ENCODE data around the gene NMNAT2.

DNA sequence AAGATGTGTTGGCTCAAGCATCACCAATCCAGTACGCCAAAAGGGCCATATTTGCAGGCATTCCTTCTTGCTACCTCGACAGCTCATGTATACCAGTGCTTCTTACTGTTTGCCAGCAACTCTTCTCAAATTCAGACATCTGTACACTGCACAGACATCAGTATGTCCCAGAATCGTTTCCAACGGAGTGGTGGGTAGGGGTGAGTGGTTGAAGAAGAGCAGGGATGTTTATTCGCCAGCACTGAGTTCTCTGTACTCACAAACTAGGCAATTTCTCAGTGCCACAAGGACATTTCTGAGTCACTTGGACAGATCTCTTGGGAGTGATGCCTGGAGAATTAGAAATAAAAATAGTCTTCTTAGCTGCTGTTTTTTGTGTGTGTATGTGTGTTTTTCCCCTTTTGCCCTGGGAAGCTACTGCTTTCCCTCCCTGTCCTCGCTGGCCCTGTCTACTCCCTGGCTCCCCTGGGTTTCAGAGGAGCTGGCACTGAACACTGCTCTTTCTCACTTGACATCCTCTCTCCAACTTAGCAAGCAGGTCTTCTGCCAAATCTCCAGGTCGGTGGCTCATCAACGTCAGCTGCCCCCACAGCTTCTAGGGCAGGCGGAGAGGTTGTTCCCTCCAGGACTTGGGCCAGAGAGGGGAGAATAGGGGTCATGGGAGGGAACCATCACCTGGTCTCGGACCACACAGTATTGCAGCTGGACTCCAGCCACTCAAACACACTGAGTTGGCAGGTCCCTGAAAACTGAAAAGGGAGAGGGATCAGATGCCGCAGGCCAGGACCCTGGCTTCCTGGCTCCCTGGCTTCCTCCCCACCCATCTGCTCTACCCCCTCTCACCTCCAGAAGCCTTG is 90.5 kb downstream of the NMNAT2 start:
- TF ChIP-seq, protein P1, sequence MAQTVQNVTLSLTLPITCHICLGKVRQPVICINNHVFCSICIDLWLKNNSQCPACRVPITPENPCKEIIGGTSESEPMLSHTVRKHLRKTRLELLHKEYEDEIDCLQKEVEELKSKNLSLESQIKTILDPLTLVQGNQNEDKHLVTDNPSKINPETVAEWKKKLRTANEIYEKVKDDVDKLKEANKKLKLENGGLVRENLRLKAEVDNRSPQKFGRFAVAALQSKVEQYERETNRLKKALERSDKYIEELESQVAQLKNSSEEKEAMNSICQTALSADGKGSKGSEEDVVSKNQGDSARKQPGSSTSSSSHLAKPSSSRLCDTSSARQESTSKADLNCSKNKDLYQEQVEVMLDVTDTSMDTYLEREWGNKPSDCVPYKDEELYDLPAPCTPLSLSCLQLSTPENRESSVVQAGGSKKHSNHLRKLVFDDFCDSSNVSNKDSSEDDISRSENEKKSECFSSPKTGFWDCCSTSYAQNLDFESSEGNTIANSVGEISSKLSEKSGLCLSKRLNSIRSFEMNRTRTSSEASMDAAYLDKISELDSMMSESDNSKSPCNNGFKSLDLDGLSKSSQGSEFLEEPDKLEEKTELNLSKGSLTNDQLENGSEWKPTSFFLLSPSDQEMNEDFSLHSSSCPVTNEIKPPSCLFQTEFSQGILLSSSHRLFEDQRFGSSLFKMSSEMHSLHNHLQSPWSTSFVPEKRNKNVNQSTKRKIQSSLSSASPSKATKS (CRISPR knock-in tag; IDR thresholded peaks at IDR 0.05): no peak
- no peak for TF ChIP-seq RXRA (CRISPR knock-in tag; IDR thresholded peaks at IDR 0.05)
- TF ChIP-seq HNRNPLL (IDR thresholded peaks at IDR 0.05; ENCODE audit: low read depth, low read length, poor library complexity, severe bottlenecking): no peak
- TF ChIP-seq XRCC5 (optimal IDR thresholded peaks at IDR 0.05; ENCODE audit: low read length): no peak
- TF ChIP-seq HDAC2 (CRISPR knock-in tag; IDR thresholded peaks at IDR 0.05): no peak
- no peak for TF ChIP-seq RFX5 (IDR thresholded peaks at IDR 0.05; ENCODE audit: low read depth, low read length)
- TF ChIP-seq CREM (IDR thresholded peaks at IDR 0.05): no peak
- TF ChIP-seq CREM (CRISPR knock-in tag; IDR thresholded peaks at IDR 0.05): no peak
- no peak for TF ChIP-seq ZNF367 (CRISPR knock-in tag; IDR thresholded peaks at IDR 0.05; ENCODE audit: borderline replicate concordance)
- no peak for TF ChIP-seq ZNF121 (CRISPR knock-in tag; IDR thresholded peaks at IDR 0.05)
- TF ChIP-seq FOXK2 (IDR thresholded peaks at IDR 0.05): no peak

All from HepG2 (cell line).